GM19025 (cell line): ENCODE measurements around the gene MRGPRE.

ENCODE experiments used
- ATAC-seq: cut with Tn5 transposase; IDR thresholded peaks from one replicate; pipeline ENCODE4 v1.9.1; 2021; ENCODE audit warnings: mild to moderate bottlenecking, low read depth, moderate library complexity; ENCODE audit not compliant: unreplicated experiment

Gene MRGPRE

GRCh38 chr11:3227568-3228444, 4.4 kb downstream of the MRGPRE start:
- ATAC-seq = no peak

- ATAC-seq = no peak
Measured at GRCh38 chr11:3226846-3227567, 5.2 kb downstream of the MRGPRE start.

DNA sequence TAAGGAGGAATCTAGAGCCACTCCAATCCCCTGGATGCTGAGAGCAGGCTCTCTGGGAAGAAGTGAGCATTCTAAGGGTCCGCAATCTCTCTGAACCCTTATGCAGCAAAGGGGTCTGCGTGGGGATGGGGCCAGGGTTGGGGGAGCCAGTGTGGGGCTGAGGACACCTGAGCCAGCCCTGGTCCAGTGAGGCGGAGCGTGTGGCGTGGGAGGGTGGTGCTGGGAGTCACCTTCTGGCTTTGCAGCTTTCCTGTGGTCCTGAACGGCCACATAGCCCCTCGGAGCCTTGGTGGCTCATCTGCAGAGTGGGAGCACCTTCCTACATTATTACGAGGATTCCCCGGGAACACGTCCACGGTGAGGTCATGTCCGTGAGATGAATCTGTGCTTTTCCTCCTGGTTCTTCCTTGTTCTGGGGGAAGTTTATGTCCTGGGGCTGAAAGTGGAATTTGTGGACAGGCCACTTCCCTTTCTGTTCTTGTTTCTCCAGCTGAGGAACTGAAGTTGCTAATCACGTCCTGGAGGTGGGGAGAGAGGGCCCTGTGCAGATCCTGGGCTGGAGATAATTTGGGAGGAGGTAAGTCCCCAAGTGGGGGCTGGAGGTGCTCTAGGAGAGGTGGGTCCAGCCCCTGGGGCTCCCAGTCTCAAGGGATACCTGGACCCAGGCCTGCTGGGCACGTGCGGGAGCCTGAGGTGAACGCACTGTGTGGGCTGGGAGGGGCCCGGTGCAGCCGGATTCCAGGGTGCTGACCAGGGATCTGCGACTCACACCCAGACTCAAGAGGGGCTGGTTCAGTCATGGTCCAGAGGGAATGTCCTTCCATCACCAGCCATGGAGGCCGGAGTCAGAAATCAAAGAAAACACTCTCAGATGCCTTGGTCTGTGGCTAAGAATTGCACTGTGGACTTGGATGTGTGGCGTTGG, 6.1 kb downstream of the MRGPRE start:
- no peak for ATAC-seq

- ATAC-seq = no peak
Measured at GRCh38 chr11:3225159-3225758, 7.0 kb downstream of the MRGPRE start.

- ATAC-seq = no peak
Measured at GRCh38 chr11:3224401-3225057, 7.7 kb downstream of the MRGPRE start.

DNA sequence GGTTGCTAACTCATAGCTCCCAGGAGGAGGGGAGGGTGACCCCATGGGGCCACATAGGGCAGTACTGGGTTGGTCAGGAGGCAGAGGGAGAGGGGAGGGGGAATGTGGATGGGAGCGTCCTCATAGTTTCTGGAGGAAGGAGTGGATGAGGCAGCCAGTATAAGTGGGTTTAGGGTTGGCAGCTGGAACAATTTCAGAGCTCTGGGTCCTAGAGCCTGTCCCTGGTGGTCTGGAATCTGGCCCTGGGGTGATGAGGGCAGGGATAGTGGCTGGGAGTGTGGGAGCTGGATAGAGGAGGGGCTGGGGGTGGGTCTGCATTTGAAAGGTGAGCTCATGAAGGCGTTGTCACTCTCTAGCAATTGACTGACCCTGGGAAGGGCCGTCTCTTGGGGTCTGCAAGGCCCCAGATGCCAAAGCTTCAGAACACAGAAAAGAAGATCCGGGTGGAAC, 8.3 kb downstream of the MRGPRE start:
- no peak for ATAC-seq

GRCh38 chr11:3222941-3223915, 9.0 kb downstream of the MRGPRE start:
- no peak for ATAC-seq

DNA sequence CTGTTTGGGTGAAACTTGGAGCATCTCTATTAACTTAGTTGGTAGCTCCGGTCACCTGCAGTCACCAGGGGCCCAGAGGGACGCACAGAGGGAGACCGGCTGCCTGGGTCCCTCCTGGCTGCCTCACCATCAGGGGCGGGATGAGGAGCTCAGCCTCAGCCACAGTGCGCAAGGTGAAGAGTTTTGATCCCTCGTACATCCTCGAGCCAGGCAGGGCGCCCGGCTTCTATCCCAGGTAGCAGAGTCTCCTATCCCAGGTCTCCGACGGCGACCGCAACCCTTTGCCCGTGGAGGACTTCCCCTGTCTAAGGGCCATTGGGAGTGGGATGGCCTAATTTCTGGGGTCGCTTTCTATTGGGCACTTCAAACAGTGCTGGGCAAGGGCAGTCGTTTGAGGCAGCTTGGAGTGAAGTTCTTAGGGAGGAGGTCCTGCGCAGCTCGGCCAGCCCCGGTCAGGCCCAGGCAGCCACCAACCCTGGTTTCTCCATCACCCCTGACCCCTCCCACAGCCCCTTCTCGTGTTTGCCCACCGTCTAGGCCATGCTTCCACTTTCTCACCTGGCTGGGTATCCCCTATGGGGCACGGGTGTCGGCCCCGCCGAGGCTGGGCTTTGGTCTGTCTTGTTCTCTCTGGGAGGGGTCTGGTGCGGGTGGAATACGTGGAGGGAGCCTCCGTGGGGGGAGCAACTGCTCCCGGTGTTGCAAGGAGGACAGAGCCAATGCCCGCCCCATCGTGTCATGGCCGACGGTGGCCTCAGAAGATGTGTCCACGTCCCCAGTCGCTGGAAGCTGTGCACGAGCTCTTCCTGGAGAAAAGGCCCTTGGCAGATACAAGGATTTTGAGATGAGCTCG, 10.0 kb downstream of the MRGPRE start:
- ATAC-seq = no peak

- no peak for ATAC-seq
Measured at GRCh38 chr11:3221408-3222002, 10.7 kb downstream of the MRGPRE start.

DNA sequence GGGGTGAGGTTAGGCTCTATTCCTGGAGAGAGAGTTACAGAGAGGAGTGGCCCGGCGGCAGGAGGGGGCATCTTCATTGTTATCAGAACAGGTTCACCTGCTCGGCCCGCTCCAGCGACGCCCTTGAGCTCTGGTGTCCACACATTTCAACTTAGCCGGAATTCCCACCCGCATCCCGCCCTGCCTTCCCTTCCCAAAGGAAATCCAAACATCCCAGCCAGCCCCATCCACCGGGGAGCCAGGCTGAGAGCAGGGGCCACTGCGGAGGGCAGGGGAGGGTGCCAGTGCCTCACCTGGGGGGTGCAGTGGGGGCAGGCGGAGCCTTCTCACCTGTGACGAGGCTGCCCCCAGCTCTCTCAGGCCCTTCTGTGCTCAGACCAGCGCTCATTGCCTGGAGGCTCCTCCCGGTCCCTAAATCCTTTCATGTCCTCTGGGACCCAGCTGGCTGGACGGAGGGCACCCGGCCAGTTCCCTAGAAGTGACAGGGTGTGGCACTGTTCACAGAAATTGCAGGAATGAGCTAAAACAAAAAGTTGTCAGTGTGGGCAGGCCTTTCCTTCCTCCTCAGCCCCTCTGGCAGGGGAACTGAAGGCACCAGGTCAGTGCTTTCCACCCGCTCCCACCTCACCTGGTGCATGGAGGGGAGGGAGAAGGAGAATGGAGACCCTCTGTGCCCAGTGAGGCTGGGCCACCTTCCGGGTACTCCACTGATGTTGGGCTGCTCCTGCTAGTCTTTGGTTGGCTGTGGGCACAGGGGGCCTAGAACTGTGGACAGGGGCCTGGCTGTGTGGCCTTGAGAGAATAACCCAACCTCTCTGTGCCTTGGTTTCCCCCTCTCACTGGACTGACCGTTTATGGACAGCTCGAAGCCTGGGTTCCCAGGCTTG, 11.5 kb downstream of the MRGPRE start:
- no peak for ATAC-seq

- no peak for ATAC-seq
Measured at GRCh38 chr11:3220101-3220500, 12.1 kb downstream of the MRGPRE start.

DNA sequence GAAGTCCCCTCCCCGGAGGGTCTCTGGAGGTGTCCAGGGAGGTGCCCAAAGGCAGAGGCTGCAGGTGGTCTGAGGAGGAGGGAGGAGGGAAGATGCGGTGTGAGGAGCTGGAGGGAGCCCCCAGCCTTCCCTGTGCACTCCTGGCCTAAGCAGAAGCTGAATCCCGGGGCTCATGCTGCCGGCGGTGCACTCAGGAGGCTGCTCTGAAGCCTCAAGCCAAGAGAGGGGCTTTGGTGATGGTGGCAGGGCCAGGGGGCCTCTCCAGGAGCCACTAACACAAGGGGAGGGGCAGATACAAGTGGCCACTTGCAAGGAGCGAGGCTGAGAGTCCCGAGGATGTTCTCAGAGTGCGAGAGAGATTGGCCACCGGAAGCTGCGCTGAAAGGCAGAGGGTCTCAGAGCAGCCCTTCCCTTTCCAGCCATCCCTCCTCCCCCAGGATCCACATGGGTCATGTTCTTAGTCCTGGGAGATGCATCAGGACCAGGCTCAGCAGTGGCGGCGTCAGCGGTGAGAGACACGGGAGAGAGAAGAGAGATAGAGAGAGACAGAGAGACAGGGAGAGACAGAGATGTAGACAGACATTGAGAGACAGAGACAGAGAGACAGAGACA, 12.8 kb downstream of the MRGPRE start:
- ATAC-seq = no peak

DNA sequence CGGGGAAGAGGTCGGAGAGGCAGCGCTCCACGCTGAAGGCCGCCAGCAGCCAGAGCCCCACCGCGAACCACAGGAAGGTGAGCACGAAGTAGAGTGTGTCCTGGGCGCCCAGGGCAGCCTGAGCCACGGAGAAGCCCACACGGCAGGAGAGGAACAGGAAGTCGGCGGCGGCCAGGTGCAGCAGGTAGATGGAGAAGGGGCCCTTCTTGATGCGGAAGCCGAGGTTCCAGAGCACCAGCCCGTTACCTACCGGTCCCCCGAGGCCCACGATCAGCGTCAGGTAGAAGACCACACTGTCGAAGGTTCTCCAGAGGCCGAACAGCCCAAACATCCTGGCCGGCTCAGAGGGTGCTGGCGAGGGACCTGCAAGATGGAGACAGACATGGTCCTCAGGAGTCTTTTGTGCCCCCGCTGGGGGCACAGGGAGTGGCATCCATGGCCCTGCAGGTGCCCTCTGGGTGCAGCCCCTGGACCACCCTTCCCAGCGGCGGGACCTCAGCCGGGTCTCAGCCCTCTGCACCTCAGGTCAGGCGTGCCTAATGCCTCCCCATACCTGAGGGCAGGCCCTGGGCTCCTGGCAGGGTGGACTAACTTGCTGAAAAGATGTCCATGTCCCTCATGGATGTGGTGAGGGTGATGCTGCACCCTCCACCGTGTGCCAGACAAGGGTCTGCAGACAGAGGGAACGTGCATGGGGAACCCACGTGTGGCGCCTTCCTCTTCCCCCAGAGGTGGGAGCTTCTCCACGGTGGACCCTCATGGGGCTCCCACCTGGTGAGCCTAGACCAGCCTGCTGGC, 13.5 kb downstream of the MRGPRE start, which contains the start of gene MRGPRG:
TSS of gene MRGPRG (minus strand) at position 331 of the 798 bp plus-strand sequence. CDS start at position 331, 0 bp downstream.
- no peak for ATAC-seq

GRCh38 chr11:3217818-3218482, 14.3 kb downstream of the MRGPRE start:
- no peak for ATAC-seq
